Measurements from ENCODE around the gene ACYP2.

The ACYP2 gene

DNA sequence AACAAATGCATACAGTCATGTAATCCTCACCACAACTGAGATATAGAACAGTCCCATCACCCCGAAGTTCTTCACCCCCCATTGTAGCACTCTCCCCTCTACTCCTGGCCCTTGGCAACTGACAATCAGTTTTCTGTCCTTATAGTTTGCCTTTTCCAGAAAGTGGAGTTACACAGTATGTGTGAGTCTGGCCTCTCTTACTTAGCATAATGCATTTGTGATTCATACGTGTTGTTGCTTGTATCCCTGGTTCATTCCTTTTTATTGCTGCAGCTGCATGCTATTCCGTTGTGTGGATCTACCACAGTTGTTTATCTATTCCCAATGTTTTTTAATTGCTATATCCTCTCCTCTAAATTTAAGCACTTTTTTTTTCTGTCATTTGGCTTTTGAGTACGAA is 17.6 kb downstream of the ACYP2 start:
- DNase-seq (ENCODE audit: low read depth), result no peak
- TF ChIP-seq CTCF (IDR thresholded peaks at IDR 0.05; ENCODE audit: low read depth, low read length, missing control alignments), result no peak
- no peak overlapping the region for H3K4me3 ChIP-seq (ENCODE audit: low read depth, low read length)

- H3K4me3 ChIP-seq (ENCODE audit: low read depth, low read length), result no peak overlapping the region
- no peak for TF ChIP-seq CTCF (IDR thresholded peaks at IDR 0.05; ENCODE audit: low read depth, low read length, missing control alignments)
- no peak for DNase-seq (ENCODE audit: low read depth)
Observed at GRCh38 chr2:54139210-54139609, 23.8 kb downstream of the ACYP2 start.

DNA sequence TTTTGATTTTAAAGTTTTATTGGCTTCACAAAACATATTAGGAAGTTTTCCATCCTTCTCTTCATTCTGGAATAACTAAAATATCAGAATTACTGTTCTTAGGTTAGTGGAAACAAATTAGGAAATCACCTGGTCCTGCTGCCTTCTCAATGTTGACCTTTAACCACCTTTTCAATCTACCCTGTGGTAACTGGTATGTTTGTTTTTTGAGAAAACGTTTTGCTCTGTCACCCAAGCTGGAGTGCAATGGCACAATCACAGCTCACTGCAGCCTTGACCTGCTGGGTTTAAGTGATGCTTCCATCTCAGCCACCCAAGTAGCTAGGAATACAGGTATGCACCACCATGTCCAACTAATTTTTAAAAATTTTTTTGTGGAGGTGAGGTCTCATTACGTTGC is 28.4 kb downstream of the ACYP2 start:
- no peak for TF ChIP-seq CTCF (IDR thresholded peaks at IDR 0.05; ENCODE audit: low read depth, low read length, missing control alignments)
- H3K4me3 ChIP-seq (ENCODE audit: low read depth, low read length), result no peak overlapping the region
- no peak for DNase-seq (ENCODE audit: low read depth)

DNA sequence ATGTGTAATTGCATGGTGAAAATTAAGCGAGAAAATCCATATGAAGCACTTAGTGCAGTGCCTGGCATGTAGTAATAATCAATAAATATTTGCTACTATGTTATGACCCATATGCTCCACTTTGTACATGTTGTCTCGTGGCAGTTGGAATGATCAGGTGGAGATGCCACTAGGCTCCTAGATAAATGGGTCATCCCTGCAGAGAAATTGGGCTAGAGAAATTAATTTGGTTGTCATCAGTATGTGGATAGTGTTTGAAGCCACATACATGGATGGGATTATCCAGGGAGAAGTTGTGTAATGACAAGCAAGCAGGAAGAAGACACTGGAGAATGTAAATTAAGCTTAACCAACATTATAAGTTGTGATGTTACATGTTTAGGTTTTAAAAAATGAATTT is 33.0 kb downstream of the ACYP2 start:
- no peak for DNase-seq (ENCODE audit: low read depth)
- no peak for TF ChIP-seq CTCF (IDR thresholded peaks at IDR 0.05; ENCODE audit: low read depth, low read length, missing control alignments)
- H3K4me3 ChIP-seq (ENCODE audit: low read depth, low read length), result no peak overlapping the region

GRCh38 chr2:54149638-54150441 is 34.4 kb downstream of the ACYP2 start:
- H3K4me3 ChIP-seq (ENCODE audit: low read depth, low read length), result no peak overlapping the region
- no peak for TF ChIP-seq CTCF (IDR thresholded peaks at IDR 0.05; ENCODE audit: low read depth, low read length, missing control alignments)
- no peak for DNase-seq (ENCODE audit: low read depth)

DNA sequence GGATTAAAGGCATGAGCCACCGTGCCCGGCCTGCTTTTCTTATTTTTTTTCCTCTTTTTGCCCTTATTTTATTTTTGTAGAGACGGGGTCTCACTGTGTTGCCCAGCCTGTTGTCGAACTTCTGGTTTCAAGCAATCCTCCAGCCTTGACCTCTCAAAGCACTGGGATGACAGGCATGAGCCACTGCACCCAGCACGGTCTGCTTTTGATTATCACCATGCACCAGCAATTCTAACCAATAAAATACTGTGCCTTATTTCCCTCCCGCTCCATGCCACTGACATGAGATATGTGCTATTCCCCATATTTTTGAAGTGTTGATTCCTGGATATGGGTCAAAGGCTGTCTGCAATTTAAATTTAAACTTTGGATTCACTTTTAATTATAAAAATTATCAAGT is 42.9 kb downstream of the ACYP2 start:
- TF ChIP-seq CTCF (IDR thresholded peaks at IDR 0.05; ENCODE audit: low read depth, low read length, missing control alignments), result no peak
- DNase-seq (ENCODE audit: low read depth), result no peak
- H3K4me3 ChIP-seq (ENCODE audit: low read depth, low read length), result no peak overlapping the region
